A673 (cell line): ENCODE measurements around the gene BLOC1S5. TPM values are rescaled to one million over a fixed set of nuclear protein-coding genes. Genes with fewer than 3 reads are reported as not detected.
A peak's percentile ranks its signal among the peaks of the same experiment; 100 is the strongest.

Source experiments
- BruUV-seq: library from RNA; stranded (reverse); fragments of 400-500 nt; replicated peaks from 2 replicates; lab custom pipeline; 2021; lab: Mats Ljungman, UMichigan
- CTCF ChIA-PET: fragments of 300-600 bp; sonication (Branson Sonifier 250); formaldehyde crosslinking; loops from one replicate; lab custom pipeline; 2022; ENCODE audit warnings: antibody characterized with exemption; lab: Charles Lee
- POLR2A ChIA-PET: fragments of 300-600 bp; sonication (Branson Sonifier 250); formaldehyde crosslinking; loops from one replicate; lab custom pipeline; 2022; ENCODE audit warnings: antibody characterized with exemption; ENCODE audit not compliant: low non-redundant PET; lab: Charles Lee
- DNase-seq: peaks from one replicate; pipeline ENCODE4 v3.0.0-alpha.2; 2015; ENCODE audit warnings: low spot score
- H3K27ac ChIP-seq: fragments of 200-600 bp; sonication (generic); 2 replicates; pipeline ENCODE4 v1.5.1; 2016; ENCODE audit warnings: mixed run types, low read depth, mild to moderate bottlenecking, mixed read lengths, antibody characterized with exemption, low read length; ENCODE audit not compliant: poor library complexity, severe bottlenecking
- H3K27me3 ChIP-seq: fragments of 200-600 bp; sonication (generic); replicated peaks from 2 replicates; pipeline ENCODE4 v1.6.1; 2017; ENCODE audit warnings: mixed run types, low read depth, mild to moderate bottlenecking, mixed read lengths, antibody characterized with exemption, low read length; ENCODE audit not compliant: insufficient read depth, poor library complexity
- H3K36me3 ChIP-seq: fragments of 200-600 bp; sonication (generic); 2 replicates; pipeline ENCODE4 v1.6.1; 2016; ENCODE audit warnings: mixed run types, mild to moderate bottlenecking, mixed read lengths, antibody characterized with exemption, low read length; ENCODE audit not compliant: insufficient read depth, poor library complexity, severe bottlenecking
- H3K4me1 ChIP-seq: fragments of 200-600 bp; sonication (generic); 2 replicates; pipeline ENCODE4 v1.6.1; 2017; ENCODE audit warnings: mixed run types, mild to moderate bottlenecking, mixed read lengths, antibody characterized with exemption, low read length; ENCODE audit not compliant: insufficient read depth, poor library complexity, severe bottlenecking
- H3K4me3 ChIP-seq: fragments of 200-600 bp; sonication (generic); 2 replicates; pipeline ENCODE4 v1.5.1; 2016; ENCODE audit warnings: low read depth, mixed run types, mild to moderate bottlenecking, mixed read lengths, low read length; ENCODE audit not compliant: poor library complexity, severe bottlenecking
- H3K9me3 ChIP-seq: fragments of 200-600 bp; sonication (generic); 2 replicates; pipeline ENCODE4 v1.6.1; 2016; ENCODE audit warnings: mixed run types, low read depth, mild to moderate bottlenecking, mixed read lengths, antibody characterized with exemption, low read length; ENCODE audit not compliant: poor library complexity, severe bottlenecking
- EZH2 ChIP-seq: fragments of 200-600 bp; sonication (generic); IDR thresholded peaks from 2 replicates; pipeline ENCODE4 v1.6.1; 2017; ENCODE audit warnings: borderline replicate concordance, low read depth, mild to moderate bottlenecking, mixed read lengths, antibody characterized with exemption, low read length; ENCODE audit not compliant: poor library complexity, severe bottlenecking
- intact Hi-C: fragments of 100-400 bp; cut with micrococcal nuclease; formaldehyde crosslinking; loops from one replicate; pipeline ENCODE4 v1.10.0; 2022; ENCODE audit not compliant: unreplicated experiment
- total RNA-seq: library from RNA; stranded (reverse); gene quantifications from 2 replicates; pipeline ENCODE4 v1.2.3, GENCODE V29; 2021
- TF ChIP-seq, protein P1 (sequence below): fragments of 300-800, 200-600 bp; sonication (generic); conservative IDR thresholded peaks from 2 replicates; pipeline ENCODE4 v1.5.1; 2017; ENCODE audit warnings: low read depth, mild to moderate bottlenecking, antibody characterized with exemption, low read length, moderate library complexity, mixed read lengths

BLOC1S5 gene
- total RNA-seq, 1 experiment from 2014 or later, result 21.8 TPM

DNA sequence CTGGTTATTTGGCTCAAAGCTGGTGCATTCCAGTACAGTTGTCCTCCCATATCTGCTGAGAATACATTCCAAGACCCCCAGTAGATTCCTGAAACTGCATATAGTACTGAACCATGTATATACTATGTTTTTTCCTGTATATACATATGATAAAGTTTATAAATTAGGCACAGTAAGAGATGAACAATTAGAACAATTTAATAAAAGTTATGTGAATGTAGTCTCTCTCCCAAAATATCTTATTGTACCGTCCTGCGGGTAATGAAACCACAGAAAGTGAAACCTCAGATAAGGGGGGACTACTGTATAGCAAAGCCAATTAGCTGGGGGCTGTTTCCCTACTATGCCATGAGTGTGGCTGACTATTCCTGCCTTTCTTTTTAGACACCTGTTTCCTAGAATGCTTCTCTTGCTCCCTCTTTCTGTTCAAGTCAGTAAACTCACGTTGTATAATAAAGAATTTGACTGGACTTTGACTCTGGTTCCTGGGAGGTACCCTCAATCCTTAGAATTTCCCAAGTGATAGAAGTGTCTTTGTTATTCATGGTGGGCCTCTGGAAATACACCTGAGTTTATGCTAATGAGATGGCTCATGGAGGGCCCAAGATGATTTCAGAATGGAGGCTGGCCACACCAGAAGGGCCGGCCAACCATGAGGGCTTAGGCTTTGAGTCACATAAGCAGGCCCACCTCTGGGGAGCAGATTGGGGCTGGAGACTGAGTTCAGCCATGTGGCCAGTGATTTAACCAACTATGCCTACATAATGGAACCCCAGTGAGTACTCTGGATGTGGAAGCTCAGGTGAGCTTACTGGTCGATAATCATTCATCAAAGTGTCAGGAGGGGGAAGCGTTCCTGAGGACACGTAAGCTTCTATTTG, 689 bp upstream of the BLOC1S5 start:
- Histone ChIP-seq H3K27ac (peak overlapping the region; percentile 93), H3K4me3 (peak overlapping the region; percentile 80), H3K36me3 (peaks cover 13% of the 10 kb centered on the region), H3K27me3 (no peaks in the 10 kb centered on the region), H3K9me3 (no peaks in the 10 kb centered on the region), H3K4me1 (peaks cover 19% of the 10 kb centered on the region)
- POLR2A ChIA-PET, result no interaction called here
- CTCF ChIA-PET, result no interaction called here
- intact Hi-C loops, result loop anchor here (5.0 kb wide), 1 partner anchor 448 kb away; no protein-coding TSS in a partner anchor
- no peak for DNase-seq
- TF ChIP-seq EZH2, result no peak
- TF ChIP-seq, protein P1, sequence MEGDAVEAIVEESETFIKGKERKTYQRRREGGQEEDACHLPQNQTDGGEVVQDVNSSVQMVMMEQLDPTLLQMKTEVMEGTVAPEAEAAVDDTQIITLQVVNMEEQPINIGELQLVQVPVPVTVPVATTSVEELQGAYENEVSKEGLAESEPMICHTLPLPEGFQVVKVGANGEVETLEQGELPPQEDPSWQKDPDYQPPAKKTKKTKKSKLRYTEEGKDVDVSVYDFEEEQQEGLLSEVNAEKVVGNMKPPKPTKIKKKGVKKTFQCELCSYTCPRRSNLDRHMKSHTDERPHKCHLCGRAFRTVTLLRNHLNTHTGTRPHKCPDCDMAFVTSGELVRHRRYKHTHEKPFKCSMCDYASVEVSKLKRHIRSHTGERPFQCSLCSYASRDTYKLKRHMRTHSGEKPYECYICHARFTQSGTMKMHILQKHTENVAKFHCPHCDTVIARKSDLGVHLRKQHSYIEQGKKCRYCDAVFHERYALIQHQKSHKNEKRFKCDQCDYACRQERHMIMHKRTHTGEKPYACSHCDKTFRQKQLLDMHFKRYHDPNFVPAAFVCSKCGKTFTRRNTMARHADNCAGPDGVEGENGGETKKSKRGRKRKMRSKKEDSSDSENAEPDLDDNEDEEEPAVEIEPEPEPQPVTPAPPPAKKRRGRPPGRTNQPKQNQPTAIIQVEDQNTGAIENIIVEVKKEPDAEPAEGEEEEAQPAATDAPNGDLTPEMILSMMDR, result no peak
- BruUV-seq, result no TSS peak

DNA sequence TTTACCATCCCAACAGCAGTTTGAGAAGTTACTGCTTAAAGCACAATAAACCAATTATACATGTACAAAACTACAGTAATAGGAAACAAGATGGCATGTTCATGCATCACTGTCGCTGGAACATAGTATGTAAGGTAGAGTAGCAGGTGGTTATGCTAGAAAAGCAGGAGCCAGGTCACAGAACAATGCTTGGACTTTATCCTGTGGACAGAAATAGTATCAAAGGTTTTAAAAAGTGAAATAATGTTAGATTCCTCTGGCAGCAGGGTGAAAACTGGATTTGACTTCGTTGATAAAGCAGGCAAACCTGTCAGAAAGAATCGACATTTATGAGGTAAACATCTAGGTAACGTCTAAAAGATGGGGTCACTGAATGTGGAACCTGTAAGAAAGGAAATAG, 2.5 kb downstream of the BLOC1S5 start:
- Histone ChIP-seq H3K27me3 (no peaks in the 10 kb centered on the region), H3K4me3 (no peak overlapping the region), H3K27ac (no peak overlapping the region), H3K36me3 (peaks cover 29% of the 10 kb centered on the region), H3K9me3 (no peaks in the 10 kb centered on the region), H3K4me1 (peaks cover 19% of the 10 kb centered on the region)
- ChIA-PET CTCF (no interaction called here), POLR2A (no interaction called here)
- intact Hi-C loops, result loop anchor here (5.0 kb wide), 1 partner anchor 444 kb away; no protein-coding TSS in a partner anchor
- no TSS peak for BruUV-seq
- no peak for DNase-seq
- TF ChIP-seq EZH2, result no peak

- H3K4me1 ChIP-seq, result peaks cover 19% of the 10 kb centered on the region
- intact Hi-C loops, result loop anchor here (5.0 kb wide), 1 partner anchor 443 kb away; no protein-coding TSS in a partner anchor
- CTCF ChIA-PET, result no interaction called here
- H3K27me3 ChIP-seq, result no peaks in the 10 kb centered on the region
- POLR2A ChIA-PET, result no interaction called here
- TF ChIP-seq, protein P1, result no peak
- TF ChIP-seq EZH2, result no peak
- H3K4me3 ChIP-seq, result no peak overlapping the region
- no peak for DNase-seq
- H3K9me3 ChIP-seq, result no peaks in the 10 kb centered on the region
- H3K27ac ChIP-seq, result no peak overlapping the region
- peaks cover 29% of the 10 kb centered on the region for H3K36me3 ChIP-seq
- BruUV-seq, result no TSS peak
Observed at GRCh38 chr6:8060346-8060745, 3.8 kb downstream of the BLOC1S5 start.
